PFSK-1 (cell line): Measurements from ENCODE around the gene ADAMTSL1.

Source experiments
- FOXP2 ChIP-seq: optimal IDR thresholded peaks from 2 replicates; pipeline ENCODE3; 2011; ENCODE audit warnings: borderline replicate concordance, control low read depth, inconsistent platforms; ENCODE audit not compliant: insufficient read depth; ENCODE audit errors: extremely low read length, extremely low read depth
- POLR2AphosphoS5 ChIP-seq: IDR thresholded peaks from 2 replicates; pipeline ENCODE4 v1.6.1; 2012; ENCODE audit warnings: low read depth, mild to moderate bottlenecking, control low read depth, low read length, moderate library complexity
- SIN3A ChIP-seq: IDR thresholded peaks from 2 replicates; pipeline ENCODE4 v1.6.1; 2012; ENCODE audit warnings: mild to moderate bottlenecking, low read length, moderate library complexity, borderline replicate concordance; ENCODE audit not compliant: insufficient read depth
- TAF1 ChIP-seq: IDR thresholded peaks from 2 replicates; pipeline ENCODE4 v1.6.1; 2012; ENCODE audit warnings: low read length, control low read depth, borderline replicate concordance; ENCODE audit not compliant: insufficient read depth
- TF ChIP-seq, protein P1 (sequence below), 2 experiments: IDR thresholded peaks; 2 replicates each; pipeline versions ENCODE4 v1.6.1 to v1.8.0; 2011 to 2012; ENCODE audit warnings: low read depth in 2 of 2, low read length in 2 of 2, control low read depth in 1 of 2, inconsistent platforms in 1 of 2, mild to moderate bottlenecking in 1 of 2, moderate library complexity in 1 of 2; ENCODE audit not compliant: insufficient read depth in 1 of 2

Gene ADAMTSL1

DNA sequence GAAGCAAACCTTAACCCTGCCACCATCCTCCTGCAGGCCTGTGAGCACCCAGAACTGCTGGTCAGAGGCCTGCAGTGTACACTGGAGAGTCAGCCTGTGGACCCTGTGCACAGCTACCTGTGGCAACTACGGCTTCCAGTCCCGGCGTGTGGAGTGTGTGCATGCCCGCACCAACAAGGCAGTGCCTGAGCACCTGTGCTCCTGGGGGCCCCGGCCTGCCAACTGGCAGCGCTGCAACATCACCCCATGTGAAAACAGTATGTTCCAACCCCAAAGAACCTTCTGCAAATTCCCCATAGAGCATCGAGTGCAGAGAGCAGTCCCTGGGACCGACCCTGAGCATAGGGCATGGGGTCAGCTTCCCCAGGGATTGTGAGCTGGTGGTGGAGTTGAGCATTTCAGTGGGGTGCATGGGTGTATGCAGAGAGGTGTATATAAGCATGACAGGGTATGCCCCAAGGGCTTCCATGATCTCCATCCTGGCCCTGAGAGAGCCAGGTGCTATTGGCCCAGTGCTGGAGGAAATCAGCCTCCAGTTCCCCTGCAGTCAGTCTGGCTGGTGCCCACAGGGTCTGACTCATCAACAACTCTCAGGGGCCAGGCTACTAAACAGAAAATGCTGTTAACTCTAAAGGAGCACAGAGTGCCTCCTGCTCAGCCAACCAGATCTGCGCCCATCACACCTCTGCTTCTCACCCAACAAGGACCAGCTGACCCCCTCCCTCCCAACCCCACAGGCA is 432.9 kb downstream of the ADAMTSL1 start:
- TF ChIP-seq SIN3A: no peak
- no peak for TF ChIP-seq POLR2AphosphoS5
- TF ChIP-seq TAF1: no peak
- TF ChIP-seq, protein P1, sequence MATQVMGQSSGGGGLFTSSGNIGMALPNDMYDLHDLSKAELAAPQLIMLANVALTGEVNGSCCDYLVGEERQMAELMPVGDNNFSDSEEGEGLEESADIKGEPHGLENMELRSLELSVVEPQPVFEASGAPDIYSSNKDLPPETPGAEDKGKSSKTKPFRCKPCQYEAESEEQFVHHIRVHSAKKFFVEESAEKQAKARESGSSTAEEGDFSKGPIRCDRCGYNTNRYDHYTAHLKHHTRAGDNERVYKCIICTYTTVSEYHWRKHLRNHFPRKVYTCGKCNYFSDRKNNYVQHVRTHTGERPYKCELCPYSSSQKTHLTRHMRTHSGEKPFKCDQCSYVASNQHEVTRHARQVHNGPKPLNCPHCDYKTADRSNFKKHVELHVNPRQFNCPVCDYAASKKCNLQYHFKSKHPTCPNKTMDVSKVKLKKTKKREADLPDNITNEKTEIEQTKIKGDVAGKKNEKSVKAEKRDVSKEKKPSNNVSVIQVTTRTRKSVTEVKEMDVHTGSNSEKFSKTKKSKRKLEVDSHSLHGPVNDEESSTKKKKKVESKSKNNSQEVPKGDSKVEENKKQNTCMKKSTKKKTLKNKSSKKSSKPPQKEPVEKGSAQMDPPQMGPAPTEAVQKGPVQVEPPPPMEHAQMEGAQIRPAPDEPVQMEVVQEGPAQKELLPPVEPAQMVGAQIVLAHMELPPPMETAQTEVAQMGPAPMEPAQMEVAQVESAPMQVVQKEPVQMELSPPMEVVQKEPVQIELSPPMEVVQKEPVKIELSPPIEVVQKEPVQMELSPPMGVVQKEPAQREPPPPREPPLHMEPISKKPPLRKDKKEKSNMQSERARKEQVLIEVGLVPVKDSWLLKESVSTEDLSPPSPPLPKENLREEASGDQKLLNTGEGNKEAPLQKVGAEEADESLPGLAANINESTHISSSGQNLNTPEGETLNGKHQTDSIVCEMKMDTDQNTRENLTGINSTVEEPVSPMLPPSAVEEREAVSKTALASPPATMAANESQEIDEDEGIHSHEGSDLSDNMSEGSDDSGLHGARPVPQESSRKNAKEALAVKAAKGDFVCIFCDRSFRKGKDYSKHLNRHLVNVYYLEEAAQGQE (IDR thresholded peaks at IDR 0.05; ENCODE audit: insufficient read depth in 1 of 2, low read depth in 2 of 2, low read length in 2 of 2): no peak
- no peak for TF ChIP-seq FOXP2

GRCh38 chr9:18907927-18908625 is 434.1 kb downstream of the ADAMTSL1 start:
- TF ChIP-seq TAF1: no peak
- TF ChIP-seq FOXP2: no peak
- TF ChIP-seq POLR2AphosphoS5: no peak
- TF ChIP-seq, protein P1 (IDR thresholded peaks at IDR 0.05; ENCODE audit: insufficient read depth in 1 of 2, low read depth in 2 of 2, low read length in 2 of 2): no peak
- no peak for TF ChIP-seq SIN3A

- TF ChIP-seq, protein P1 (IDR thresholded peaks at IDR 0.05; ENCODE audit: insufficient read depth in 1 of 2, low read depth in 2 of 2, low read length in 2 of 2): no peak
- no peak for TF ChIP-seq TAF1
- TF ChIP-seq POLR2AphosphoS5: no peak
- TF ChIP-seq FOXP2: no peak
- TF ChIP-seq SIN3A: no peak
These were observed 435.4 kb downstream of the ADAMTSL1 start for GRCh38 chr9:18909140-18910018.

GRCh38 chr9:18910435-18910834 is 436.5 kb downstream of the ADAMTSL1 start:
- TF ChIP-seq POLR2AphosphoS5 (no peak), TAF1 (no peak), FOXP2 (no peak), SIN3A (no peak)
- TF ChIP-seq, protein P1 (IDR thresholded peaks at IDR 0.05; ENCODE audit: insufficient read depth in 1 of 2, low read depth in 2 of 2, low read length in 2 of 2): no peak
